Ovary (tissue), 3 donors: Measurements from ENCODE around the gene MBD3.

ENCODE experiments used
- EP300 ChIP-seq: sonication (generic); formaldehyde crosslinking; IDR thresholded peaks from one replicate; pipeline ENCODE4 v1.6.1; 2017; ENCODE audit warnings: antibody characterized with exemption
- POLR2A ChIP-seq: fragments of 450-650 bp; IDR thresholded peaks from one replicate; pipeline ENCODE4 v1.6.1; 2017; ENCODE audit warnings: antibody characterized with exemption, mild to moderate bottlenecking, moderate library complexity
- TF ChIP-seq, protein P1 (sequence below), 3 donors: fragments of 450-650 bp in 2 of 3; fragments of 200-600 bp in 1 of 3; IDR thresholded peaks; one replicate each; pipeline versions ENCODE4 v1.5.1 to v1.8.0; 2016 to 2022; ENCODE audit warnings: antibody characterized with exemption in 3 of 3, mild to moderate bottlenecking in 1 of 3
- donor health status: DM: no; HTN: no; CAD: no.

DNA sequence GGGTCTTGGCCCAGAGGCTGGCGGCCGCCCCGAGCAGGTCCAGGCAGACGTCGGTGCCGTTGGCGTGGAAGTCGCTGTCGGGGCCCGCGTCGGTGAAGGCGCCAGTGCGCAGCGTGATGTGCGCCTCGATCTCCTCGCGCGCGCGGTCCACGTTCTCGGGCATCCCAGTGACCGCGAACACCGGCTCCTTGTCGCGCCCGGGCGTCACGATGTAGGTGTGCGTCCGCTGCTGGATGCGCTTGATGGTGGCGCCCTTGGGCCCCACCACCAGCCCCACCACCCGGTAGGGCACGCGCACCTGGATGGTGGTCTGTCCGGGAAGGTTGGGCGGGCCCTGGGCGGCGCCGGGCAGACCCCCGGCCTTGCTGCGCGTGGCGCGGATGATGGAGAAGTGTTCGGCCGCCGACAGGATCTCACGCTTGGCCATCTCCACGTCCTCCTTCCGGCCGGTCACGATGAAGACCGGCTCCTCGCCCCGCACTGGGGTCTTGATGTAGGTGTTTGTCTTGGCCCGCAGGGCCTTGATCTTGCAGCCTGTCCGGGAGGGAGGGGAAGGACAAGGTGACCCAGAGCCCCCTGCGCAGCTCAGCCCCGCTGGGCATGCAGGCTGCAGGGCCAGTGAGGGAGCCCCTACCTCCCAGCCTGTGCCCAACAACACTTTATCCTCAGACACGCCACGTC lies 36.1 kb downstream of the MBD3 start:
- TF ChIP-seq, protein P1, sequence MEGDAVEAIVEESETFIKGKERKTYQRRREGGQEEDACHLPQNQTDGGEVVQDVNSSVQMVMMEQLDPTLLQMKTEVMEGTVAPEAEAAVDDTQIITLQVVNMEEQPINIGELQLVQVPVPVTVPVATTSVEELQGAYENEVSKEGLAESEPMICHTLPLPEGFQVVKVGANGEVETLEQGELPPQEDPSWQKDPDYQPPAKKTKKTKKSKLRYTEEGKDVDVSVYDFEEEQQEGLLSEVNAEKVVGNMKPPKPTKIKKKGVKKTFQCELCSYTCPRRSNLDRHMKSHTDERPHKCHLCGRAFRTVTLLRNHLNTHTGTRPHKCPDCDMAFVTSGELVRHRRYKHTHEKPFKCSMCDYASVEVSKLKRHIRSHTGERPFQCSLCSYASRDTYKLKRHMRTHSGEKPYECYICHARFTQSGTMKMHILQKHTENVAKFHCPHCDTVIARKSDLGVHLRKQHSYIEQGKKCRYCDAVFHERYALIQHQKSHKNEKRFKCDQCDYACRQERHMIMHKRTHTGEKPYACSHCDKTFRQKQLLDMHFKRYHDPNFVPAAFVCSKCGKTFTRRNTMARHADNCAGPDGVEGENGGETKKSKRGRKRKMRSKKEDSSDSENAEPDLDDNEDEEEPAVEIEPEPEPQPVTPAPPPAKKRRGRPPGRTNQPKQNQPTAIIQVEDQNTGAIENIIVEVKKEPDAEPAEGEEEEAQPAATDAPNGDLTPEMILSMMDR (IDR thresholded peaks at IDR 0.05), result no peak
- no peak for TF ChIP-seq POLR2A
- TF ChIP-seq EP300, result no peak
